ENCODE results near the gene LTB. TPM values are rescaled to one million over a fixed set of nuclear protein-coding genes. Genes with fewer than 3 reads are reported as not detected.

LTB gene
- total and polyA plus RNA-seq, 2 of the 13 experiments (the other 11 are each of a cell fraction or from before 2014, with no cell fraction given), result 0.09 to 0.22 TPM

DNA sequence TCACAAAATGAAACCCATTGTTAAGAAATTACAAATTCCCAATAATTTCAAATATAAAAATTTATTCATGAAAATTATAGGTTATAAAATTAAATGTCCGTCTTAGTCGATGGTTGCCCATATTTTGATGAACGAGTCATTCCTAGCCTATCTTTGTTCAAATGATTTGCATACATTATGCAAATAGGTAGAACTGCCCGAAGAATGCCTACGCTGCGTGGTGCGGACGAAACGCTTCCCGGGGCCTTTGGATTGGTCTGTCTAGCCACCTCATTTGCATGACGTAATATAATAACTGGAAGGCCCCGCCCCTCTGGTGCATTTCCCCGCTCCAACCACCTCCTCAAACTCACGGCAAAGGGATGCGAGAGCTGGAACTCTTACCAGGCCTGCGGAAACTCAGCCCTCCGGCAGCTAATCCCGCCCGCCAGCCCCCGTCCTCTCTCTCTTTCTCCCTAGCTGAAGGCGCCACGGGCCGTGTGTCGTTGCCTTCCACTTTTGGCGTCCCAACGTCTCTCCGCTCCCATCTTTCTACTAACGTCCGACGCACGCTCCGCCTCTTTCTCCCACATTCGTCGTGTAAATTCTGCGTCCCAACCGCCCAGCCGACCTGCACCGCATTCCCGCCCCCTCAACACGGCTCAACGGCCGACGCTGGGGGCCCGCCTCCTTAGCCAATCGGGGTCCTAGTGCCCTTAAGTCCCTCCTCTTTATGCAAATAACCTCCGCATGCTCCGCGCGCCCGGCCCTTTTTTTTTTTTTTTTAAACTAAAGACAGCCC is 37.8 kb upstream of the LTB start (continued):
- TF ChIP-seq, protein P1, sequence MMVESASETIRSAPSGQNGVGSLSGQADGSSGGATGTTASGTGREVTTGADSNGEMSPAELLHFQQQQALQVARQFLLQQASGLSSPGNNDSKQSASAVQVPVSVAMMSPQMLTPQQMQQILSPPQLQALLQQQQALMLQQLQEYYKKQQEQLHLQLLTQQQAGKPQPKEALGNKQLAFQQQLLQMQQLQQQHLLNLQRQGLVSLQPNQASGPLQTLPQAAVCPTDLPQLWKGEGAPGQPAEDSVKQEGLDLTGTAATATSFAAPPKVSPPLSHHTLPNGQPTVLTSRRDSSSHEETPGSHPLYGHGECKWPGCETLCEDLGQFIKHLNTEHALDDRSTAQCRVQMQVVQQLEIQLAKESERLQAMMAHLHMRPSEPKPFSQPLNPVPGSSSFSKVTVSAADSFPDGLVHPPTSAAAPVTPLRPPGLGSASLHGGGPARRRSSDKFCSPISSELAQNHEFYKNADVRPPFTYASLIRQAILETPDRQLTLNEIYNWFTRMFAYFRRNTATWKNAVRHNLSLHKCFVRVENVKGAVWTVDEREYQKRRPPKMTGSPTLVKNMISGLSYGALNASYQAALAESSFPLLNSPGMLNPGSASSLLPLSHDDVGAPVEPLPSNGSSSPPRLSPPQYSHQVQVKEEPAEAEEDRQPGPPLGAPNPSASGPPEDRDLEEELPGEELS (CRISPR knock-in tag; IDR thresholded peaks at IDR 0.05), result peak; percentile 76; the same call in 1 of the 2 replicates
- TF ChIP-seq, protein P2, sequence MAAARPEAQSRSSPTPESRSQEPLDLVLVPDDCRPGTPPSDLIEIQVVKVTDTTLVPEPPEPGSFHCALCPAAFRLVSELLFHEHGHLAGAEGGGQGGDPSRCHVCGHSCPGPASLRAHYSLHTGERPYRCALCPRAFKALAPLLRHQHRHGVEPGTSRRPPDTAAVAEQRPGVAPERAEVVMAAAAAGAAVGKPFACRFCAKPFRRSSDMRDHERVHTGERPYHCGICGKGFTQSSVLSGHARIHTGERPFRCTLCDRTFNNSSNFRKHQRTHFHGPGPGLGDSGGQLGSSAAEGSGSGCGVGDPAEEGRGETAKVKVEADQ (CRISPR knock-in tag; IDR thresholded peaks at IDR 0.05; ENCODE audit: borderline replicate concordance), result peak; percentile 20; the same call in 1 of the 2 replicates
- TF ChIP-seq GATAD1 (CRISPR knock-in tag; IDR thresholded peaks at IDR 0.05), result peak; percentile 83
- TF ChIP-seq TRIM24 (CRISPR knock-in tag; IDR thresholded peaks at IDR 0.05), result no peak
- TF ChIP-seq NCOA1 (CRISPR knock-in tag; IDR thresholded peaks at IDR 0.05), result 0 out of 2 replicates have a peak, but pooled peaks have one; percentile 5
- TF ChIP-seq ZNF781 (CRISPR knock-in tag; IDR thresholded peaks at IDR 0.05; ENCODE audit: borderline replicate concordance, not compliant biosample characterization), result peak; percentile 95
- TF ChIP-seq AGO2 (optimal IDR thresholded peaks at IDR 0.05; ENCODE audit: low read depth, low read length), result no peak
- TF ChIP-seq, protein P3, sequence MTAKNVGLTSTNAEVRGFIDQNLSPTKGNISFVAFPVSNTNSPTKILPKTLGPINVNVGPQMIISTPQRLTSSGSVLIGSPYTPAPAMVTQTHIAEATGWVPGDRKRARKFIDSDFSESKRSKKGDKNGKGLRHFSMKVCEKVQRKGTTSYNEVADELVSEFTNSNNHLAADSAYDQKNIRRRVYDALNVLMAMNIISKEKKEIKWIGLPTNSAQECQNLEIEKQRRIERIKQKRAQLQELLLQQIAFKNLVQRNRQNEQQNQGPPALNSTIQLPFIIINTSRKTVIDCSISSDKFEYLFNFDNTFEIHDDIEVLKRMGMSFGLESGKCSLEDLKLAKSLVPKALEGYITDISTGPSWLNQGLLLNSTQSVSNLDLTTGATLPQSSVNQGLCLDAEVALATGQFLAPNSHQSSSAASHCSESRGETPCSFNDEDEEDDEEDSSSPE (CRISPR knock-in tag; IDR thresholded peaks at IDR 0.05), result peak; percentile 97
- TF ChIP-seq, protein P4, sequence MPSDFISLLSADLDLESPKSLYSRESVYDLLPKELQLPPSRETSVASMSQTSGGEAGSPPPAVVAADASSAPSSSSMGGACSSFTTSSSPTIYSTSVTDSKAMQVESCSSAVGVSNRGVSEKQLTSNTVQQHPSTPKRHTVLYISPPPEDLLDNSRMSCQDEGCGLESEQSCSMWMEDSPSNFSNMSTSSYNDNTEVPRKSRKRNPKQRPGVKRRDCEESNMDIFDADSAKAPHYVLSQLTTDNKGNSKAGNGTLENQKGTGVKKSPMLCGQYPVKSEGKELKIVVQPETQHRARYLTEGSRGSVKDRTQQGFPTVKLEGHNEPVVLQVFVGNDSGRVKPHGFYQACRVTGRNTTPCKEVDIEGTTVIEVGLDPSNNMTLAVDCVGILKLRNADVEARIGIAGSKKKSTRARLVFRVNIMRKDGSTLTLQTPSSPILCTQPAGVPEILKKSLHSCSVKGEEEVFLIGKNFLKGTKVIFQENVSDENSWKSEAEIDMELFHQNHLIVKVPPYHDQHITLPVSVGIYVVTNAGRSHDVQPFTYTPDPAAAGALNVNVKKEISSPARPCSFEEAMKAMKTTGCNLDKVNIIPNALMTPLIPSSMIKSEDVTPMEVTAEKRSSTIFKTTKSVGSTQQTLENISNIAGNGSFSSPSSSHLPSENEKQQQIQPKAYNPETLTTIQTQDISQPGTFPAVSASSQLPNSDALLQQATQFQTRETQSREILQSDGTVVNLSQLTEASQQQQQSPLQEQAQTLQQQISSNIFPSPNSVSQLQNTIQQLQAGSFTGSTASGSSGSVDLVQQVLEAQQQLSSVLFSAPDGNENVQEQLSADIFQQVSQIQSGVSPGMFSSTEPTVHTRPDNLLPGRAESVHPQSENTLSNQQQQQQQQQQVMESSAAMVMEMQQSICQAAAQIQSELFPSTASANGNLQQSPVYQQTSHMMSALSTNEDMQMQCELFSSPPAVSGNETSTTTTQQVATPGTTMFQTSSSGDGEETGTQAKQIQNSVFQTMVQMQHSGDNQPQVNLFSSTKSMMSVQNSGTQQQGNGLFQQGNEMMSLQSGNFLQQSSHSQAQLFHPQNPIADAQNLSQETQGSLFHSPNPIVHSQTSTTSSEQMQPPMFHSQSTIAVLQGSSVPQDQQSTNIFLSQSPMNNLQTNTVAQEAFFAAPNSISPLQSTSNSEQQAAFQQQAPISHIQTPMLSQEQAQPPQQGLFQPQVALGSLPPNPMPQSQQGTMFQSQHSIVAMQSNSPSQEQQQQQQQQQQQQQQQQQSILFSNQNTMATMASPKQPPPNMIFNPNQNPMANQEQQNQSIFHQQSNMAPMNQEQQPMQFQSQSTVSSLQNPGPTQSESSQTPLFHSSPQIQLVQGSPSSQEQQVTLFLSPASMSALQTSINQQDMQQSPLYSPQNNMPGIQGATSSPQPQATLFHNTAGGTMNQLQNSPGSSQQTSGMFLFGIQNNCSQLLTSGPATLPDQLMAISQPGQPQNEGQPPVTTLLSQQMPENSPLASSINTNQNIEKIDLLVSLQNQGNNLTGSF (CRISPR knock-in tag; IDR thresholded peaks at IDR 0.05), result peak; percentile 63; the same call in 1 of the 2 replicates
- TF ChIP-seq, protein P5, sequence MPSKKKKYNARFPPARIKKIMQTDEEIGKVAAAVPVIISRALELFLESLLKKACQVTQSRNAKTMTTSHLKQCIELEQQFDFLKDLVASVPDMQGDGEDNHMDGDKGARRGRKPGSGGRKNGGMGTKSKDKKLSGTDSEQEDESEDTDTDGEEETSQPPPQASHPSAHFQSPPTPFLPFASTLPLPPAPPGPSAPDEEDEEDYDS (CRISPR knock-in tag; IDR thresholded peaks at IDR 0.05), result peak; percentile 98
- TF ChIP-seq, protein P6, sequence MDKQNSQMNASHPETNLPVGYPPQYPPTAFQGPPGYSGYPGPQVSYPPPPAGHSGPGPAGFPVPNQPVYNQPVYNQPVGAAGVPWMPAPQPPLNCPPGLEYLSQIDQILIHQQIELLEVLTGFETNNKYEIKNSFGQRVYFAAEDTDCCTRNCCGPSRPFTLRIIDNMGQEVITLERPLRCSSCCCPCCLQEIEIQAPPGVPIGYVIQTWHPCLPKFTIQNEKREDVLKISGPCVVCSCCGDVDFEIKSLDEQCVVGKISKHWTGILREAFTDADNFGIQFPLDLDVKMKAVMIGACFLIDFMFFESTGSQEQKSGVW (CRISPR knock-in tag; IDR thresholded peaks at IDR 0.05; ENCODE audit: borderline replicate concordance), result no peak
- no peak for TF ChIP-seq ZSCAN12 (CRISPR knock-in tag; IDR thresholded peaks at IDR 0.05)
- peak; percentile 90; the same call in 1 of the 2 replicates for TF ChIP-seq ZNF788 (CRISPR knock-in tag; IDR thresholded peaks at IDR 0.05; ENCODE audit: borderline replicate concordance)
- TF ChIP-seq ZNF724P (CRISPR knock-in tag; IDR thresholded peaks at IDR 0.05; ENCODE audit: borderline replicate concordance), result no peak
- TF ChIP-seq YEATS4 (CRISPR knock-in tag; IDR thresholded peaks at IDR 0.05; ENCODE audit: borderline replicate concordance), result peak; percentile 61
- TF ChIP-seq U2AF1 (optimal IDR thresholded peaks at IDR 0.05; ENCODE audit: low read depth, low read length), result no peak
- TF ChIP-seq SCMH1 (CRISPR knock-in tag; IDR thresholded peaks at IDR 0.05; ENCODE audit: borderline replicate concordance), result no peak
